Esophagus squamous epithelium (tissue), 5 donors: ENCODE measurements around the gene CEP135. TPM values are rescaled to one million over a fixed set of nuclear protein-coding genes. Genes with fewer than 3 reads are reported as not detected.

Source experiments
- DNase-seq: peaks from one replicate; lab custom pipeline; 2025; lab: John Stamatoyannopoulos, UW
- H3K27ac ChIP-seq, 4 donors: fragments of 200-600 bp; sonication (generic); one replicate each; pipeline ENCODE4 v1.5.1; 2016 to 2019; ENCODE audit warnings: mild to moderate bottlenecking in 1 of 4
- H3K27me3 ChIP-seq, 4 donors: fragments of 200-600 bp; sonication (generic); 1 replicate in 3 of 4; 2 replicates in 1 of 4; pipeline versions ENCODE4 v1.5.1 to v1.6.0; 2017 to 2021; ENCODE audit warnings: antibody characterized with exemption in 1 of 4
- H3K36me3 ChIP-seq, 3 donors: fragments of 200-600 bp; sonication (generic); one replicate each; pipeline ENCODE4 v1.5.1; 2016 to 2019
- H3K4me1 ChIP-seq, 3 donors: fragments of 200-600 bp; sonication (generic); one replicate each; pipeline ENCODE4 v1.5.1; 2017 to 2019
- H3K4me3 ChIP-seq, 4 donors: fragments of 200-600 bp; sonication (generic); 1 replicate in 3 of 4; 2 replicates in 1 of 4; pipeline ENCODE4 v1.5.1; 2016 to 2019; ENCODE audit warnings: mild to moderate bottlenecking in 2 of 4, moderate library complexity in 1 of 4
- H3K9me3 ChIP-seq, 3 donors: fragments of 200-600 bp; sonication (generic); one replicate each; pipeline ENCODE4 v1.5.1; 2016 to 2019
- CTCF ChIP-seq, 6 experiments: fragments of 450-650 bp in 4 of 6; fragments of 200-600 bp in 2 of 6; sonication (generic) in 2 of 6; IDR thresholded peaks; one replicate each; pipeline ENCODE4 v1.5.1; 2016 to 2019; ENCODE audit warnings: antibody characterized with exemption in 6 of 6, mild to moderate bottlenecking in 4 of 6, moderate library complexity in 4 of 6
- POLR2A ChIP-seq, 4 donors: fragments of 450-650 bp; IDR thresholded peaks; one replicate each; pipeline ENCODE4 v1.6.1; 2017; ENCODE audit warnings: antibody characterized with exemption in 4 of 4, mild to moderate bottlenecking in 4 of 4, moderate library complexity in 3 of 4
- WGBS, 2 donors: methylation state at CpG; one replicate each; pipeline ENCODE4 v1.1.5; 2018; 5-methylcytosine and 5-hydroxymethylcytosine counted together
- intact Hi-C: fragments of 100-400 bp; cut with DNase I; formaldehyde crosslinking; loops from one replicate; pipeline ENCODE4 v1.15.0; 2022
- total RNA-seq, 4 donors: library from RNA; depleted of rRNA; stranded (reverse); fragments of >200 nt; gene quantifications; one replicate each; pipeline ENCODE4 v1.1.0, GENCODE V29; 2016
- donor health status: DM: yes; HTN: yes; CAD: no.

Gene CEP135
- total RNA-seq, 4 donors from 2014 or later = 2.3 to 8.4 (median 5.2) TPM

DNA sequence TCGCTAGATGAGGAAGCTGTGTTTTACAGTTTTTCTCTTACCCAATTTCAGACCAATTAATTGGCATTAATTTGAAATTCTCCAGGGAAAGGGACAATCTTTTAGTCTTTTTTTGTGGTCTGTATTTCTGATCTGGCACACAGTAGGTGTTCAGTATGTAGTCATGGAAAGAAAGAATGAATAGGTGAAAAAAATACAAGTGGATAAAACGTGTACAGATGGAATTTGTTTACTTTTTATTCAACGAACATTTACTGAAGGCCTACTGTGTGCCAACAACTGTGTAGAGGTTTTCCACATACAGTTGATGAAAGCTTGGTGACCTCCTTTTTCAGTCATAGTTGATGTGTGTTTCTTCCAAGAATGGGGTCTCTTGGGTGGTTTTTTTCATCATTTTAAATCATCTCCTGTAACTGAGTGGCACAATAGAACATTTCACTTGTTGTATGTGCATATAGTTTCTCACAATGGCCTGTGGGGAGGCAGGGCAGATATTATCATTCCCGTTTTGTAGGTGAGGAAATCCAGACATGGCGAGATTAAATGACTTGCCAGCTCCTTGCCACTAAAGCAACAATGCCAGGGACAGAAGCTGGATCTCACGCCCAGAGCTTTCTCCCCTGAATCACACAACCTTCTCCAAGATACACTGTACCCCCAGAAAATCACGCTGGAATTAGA, 102.4 kb downstream of the CEP135 start:
- DNase-seq = no peak
- TF ChIP-seq CTCF (IDR thresholded peaks at IDR 0.05) = no peak
- no peak for TF ChIP-seq POLR2A (IDR thresholded peaks at IDR 0.05)
- intact Hi-C loops = no loop called here
- H3K9me3 ChIP-seq = no peaks in the 10 kb centered on the region
- no peak overlapping the region for H3K27ac ChIP-seq
- H3K4me1 ChIP-seq = peaks cover 0 to 19% (median 7%) of the 10 kb centered on the region in 3 donors
- H3K4me3 ChIP-seq = no peak overlapping the region
- peaks cover 0 to 63% (median 9%) of the 10 kb centered on the region in 4 donors for H3K27me3 ChIP-seq
- WGBS, 2 donors = 63 to 66% methylated on average over 6 to 7 of the region's 7 CpGs
- H3K36me3 ChIP-seq = no peaks in the 10 kb centered on the region

GRCh38 chr4:56051710-56052075, 102.9 kb downstream of the CEP135 start:
- WGBS, 2 donors = 89 to 100% methylated on average over 1 of the region's 1 CpG
- Histone ChIP-seq H3K9me3 (no peaks in the 10 kb centered on the region), H3K27me3 (peaks cover 0 to 66% (median 9%) of the 10 kb centered on the region in 4 donors), H3K4me3 (no peak overlapping the region), H3K4me1 (peaks cover 0 to 19% (median 7%) of the 10 kb centered on the region in 3 donors), H3K27ac (no peak overlapping the region), H3K36me3 (no peaks in the 10 kb centered on the region)
- intact Hi-C loops = no loop called here
- no peak for DNase-seq
- TF ChIP-seq CTCF (IDR thresholded peaks at IDR 0.05) (no peak), POLR2A (IDR thresholded peaks at IDR 0.05) (no peak)

- Histone ChIP-seq H3K4me3 (no peak overlapping the region), H3K4me1 (peaks cover 0 to 19% (median 7%) of the 10 kb centered on the region in 3 donors), H3K27me3 (peaks cover 0 to 64% (median 9%) of the 10 kb centered on the region in 4 donors), H3K36me3 (no peaks in the 10 kb centered on the region), H3K27ac (no peak overlapping the region), H3K9me3 (no peaks in the 10 kb centered on the region)
- intact Hi-C loops = no loop called here
- WGBS, 2 donors = 83 to 91% methylated on average over 1 of the region's 1 CpG
- TF ChIP-seq POLR2A (IDR thresholded peaks at IDR 0.05) = no peak
- no peak for TF ChIP-seq CTCF (IDR thresholded peaks at IDR 0.05)
- DNase-seq = no peak
These were observed 103.7 kb downstream of the CEP135 start for GRCh38 chr4:56052481-56052880.

DNA sequence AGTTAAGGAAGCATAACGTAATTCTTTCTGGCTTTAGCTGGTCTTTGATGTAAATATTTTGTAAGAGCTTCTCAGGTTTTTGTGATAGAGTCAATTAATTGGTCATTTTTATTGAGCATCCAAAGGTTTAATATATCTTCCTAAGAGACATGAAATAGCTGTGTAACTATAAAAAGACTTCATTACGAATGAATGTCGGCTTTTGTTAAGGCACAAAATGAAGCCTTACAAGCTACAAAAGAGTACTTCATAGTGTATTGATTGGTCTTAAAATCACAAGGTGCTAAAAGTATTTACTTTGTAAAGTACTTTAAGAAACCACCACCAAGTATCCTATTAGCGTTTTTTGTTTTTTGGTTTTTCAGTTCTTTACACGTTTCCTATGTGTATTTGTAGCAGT, 104.2 kb downstream of the CEP135 start:
- no peak overlapping the region for H3K27ac ChIP-seq
- TF ChIP-seq POLR2A (IDR thresholded peaks at IDR 0.05) = no peak
- 77 to 80% methylated on average over 5 of the region's 5 CpGs for WGBS, 2 donors
- H3K27me3 ChIP-seq = peaks cover 0 to 65% (median 9%) of the 10 kb centered on the region in 4 donors
- no peak for DNase-seq
- no peaks in the 10 kb centered on the region for H3K9me3 ChIP-seq
- peaks cover 0 to 19% (median 7%) of the 10 kb centered on the region in 3 donors for H3K4me1 ChIP-seq
- H3K36me3 ChIP-seq = no peaks in the 10 kb centered on the region
- H3K4me3 ChIP-seq = no peak overlapping the region
- intact Hi-C loops = no loop called here

GRCh38 chr4:56055027-56055977, 106.6 kb downstream of the CEP135 start:
- H3K36me3 ChIP-seq = no peaks in the 10 kb centered on the region
- no peak for DNase-seq
- H3K4me1 ChIP-seq = peaks cover 0 to under 1% (median 0%) of the 10 kb centered on the region in 3 donors
- no peaks in the 10 kb centered on the region for H3K9me3 ChIP-seq
- no peak for TF ChIP-seq POLR2A (IDR thresholded peaks at IDR 0.05)
- no peak for TF ChIP-seq CTCF (IDR thresholded peaks at IDR 0.05)
- 57 to 65% methylated on average over 6 to 8 of the region's 8 CpGs for WGBS, 2 donors
- H3K27me3 ChIP-seq = peaks cover 0 to 49% (median 7%) of the 10 kb centered on the region in 4 donors
- intact Hi-C loops = no loop called here
- H3K4me3 ChIP-seq = no peak overlapping the region
- no peak overlapping the region for H3K27ac ChIP-seq
